SK-N-SH treated with all-trans-retinoic acid at 6 μM for 48 hours (cell line): ENCODE measurements around the gene PLEKHJ1.

ENCODE experiments used
- ATAC-seq: fragments of 200-7000 bp; cut with Tn5 transposase; 3 replicates; pipeline ENCODE4 v1.9.1; 2020; ENCODE audit warnings: mild to moderate bottlenecking, moderate library complexity
- ARNTL ChIP-seq: fragments of 450-650 bp; formaldehyde crosslinking; IDR thresholded peaks from 2 replicates; pipeline ENCODE4 v1.5.0; 2020; ENCODE audit warnings: low read depth, mild to moderate bottlenecking, moderate library complexity, borderline replicate concordance
- CREB5 ChIP-seq: fragments of 250-450 bp; sonication (Bioruptor Pico); IDR thresholded peaks from 2 replicates; pipeline ENCODE4 v1.5.1; 2020; ENCODE audit warnings: low read depth, mild to moderate bottlenecking, moderate library complexity
- CSDC2 ChIP-seq: fragments of 250-450 bp; sonication (Bioruptor Pico); IDR thresholded peaks from 2 replicates; pipeline ENCODE4 v1.5.0; 2020; ENCODE audit warnings: mild to moderate bottlenecking, moderate library complexity
- CSRNP3 ChIP-seq: fragments of 250-450 bp; sonication (Bioruptor Pico); IDR thresholded peaks from 2 replicates; pipeline ENCODE4 v1.5.1; 2021; ENCODE audit warnings: mild to moderate bottlenecking, moderate library complexity
- ESRRG ChIP-seq: fragments of 250-450 bp; sonication (Bioruptor Pico); IDR thresholded peaks from 2 replicates; pipeline ENCODE4 v1.6.1; 2021; ENCODE audit warnings: mild to moderate bottlenecking
- GLIS3 ChIP-seq: fragments of 250-450 bp; sonication (Bioruptor Pico); IDR thresholded peaks from 2 replicates; pipeline ENCODE4 v1.5.0; 2020; ENCODE audit warnings: mild to moderate bottlenecking, moderate library complexity
- ISL1 ChIP-seq: fragments of 250-450 bp; sonication (Bioruptor Pico); IDR thresholded peaks from 2 replicates; pipeline ENCODE4 v2.1.2; 2022; ENCODE audit warnings: mild to moderate bottlenecking, moderate library complexity
- OSR1 ChIP-seq: fragments of 250-450 bp; sonication (Bioruptor Pico); IDR thresholded peaks from 2 replicates; pipeline ENCODE4 v1.8.0; 2022; ENCODE audit warnings: moderate library complexity, mild to moderate bottlenecking, inconsistent platforms
- PATZ1 ChIP-seq: fragments of 250-450 bp; sonication (Bioruptor Pico); IDR thresholded peaks from 2 replicates; pipeline ENCODE4 v1.8.0; 2020; ENCODE audit warnings: mild to moderate bottlenecking, moderate library complexity, borderline replicate concordance
- POU6F1 ChIP-seq: fragments of 250-450 bp; sonication (Bioruptor Pico); IDR thresholded peaks from 2 replicates; pipeline ENCODE4 v1.8.0; 2021; ENCODE audit warnings: low read depth, mild to moderate bottlenecking, moderate library complexity, borderline replicate concordance
- RARB ChIP-seq: fragments of 250-450 bp; sonication (Bioruptor Pico); IDR thresholded peaks from 2 replicates; pipeline ENCODE4 v1.8.0; 2021; ENCODE audit warnings: mild to moderate bottlenecking, moderate library complexity
- SNAI2 ChIP-seq: fragments of 250-450 bp; sonication (Bioruptor Pico); IDR thresholded peaks from 2 replicates; pipeline ENCODE4 v1.5.0; 2020; ENCODE audit warnings: mild to moderate bottlenecking, moderate library complexity
- TCF4 ChIP-seq: fragments of 250-450 bp; sonication (Bioruptor Pico); IDR thresholded peaks from 2 replicates; pipeline ENCODE4 v1.8.0; 2021; ENCODE audit warnings: mild to moderate bottlenecking, moderate library complexity, borderline replicate concordance
- TOX ChIP-seq: fragments of 250-450 bp; sonication (Bioruptor Pico); IDR thresholded peaks from 2 replicates; pipeline ENCODE4 v1.8.0; 2021; ENCODE audit warnings: mild to moderate bottlenecking, moderate library complexity, borderline replicate concordance
- ZC3H10 ChIP-seq: fragments of 250-450 bp; sonication (Bioruptor Pico); IDR thresholded peaks from 2 replicates; pipeline ENCODE4 v1.5.1; 2021; ENCODE audit warnings: mild to moderate bottlenecking, moderate library complexity
- ZFP3 ChIP-seq: fragments of 250-450 bp; sonication (Bioruptor Pico); IDR thresholded peaks from 2 replicates; pipeline ENCODE4 v1.5.0; 2020; ENCODE audit warnings: mild to moderate bottlenecking, moderate library complexity
- ZFP30 ChIP-seq: fragments of 450-650 bp; formaldehyde crosslinking; IDR thresholded peaks from 2 replicates; pipeline ENCODE4 v1.5.0; 2022; ENCODE audit warnings: mild to moderate bottlenecking, moderate library complexity
- ZNF565 ChIP-seq: fragments of 450-650 bp; formaldehyde crosslinking; conservative IDR thresholded peaks from 2 replicates; pipeline ENCODE4 v1.5.0; 2020; ENCODE audit warnings: low read depth, mild to moderate bottlenecking, moderate library complexity
- ZNF70 ChIP-seq: fragments of 450-650 bp; formaldehyde crosslinking; IDR thresholded peaks from 2 replicates; pipeline ENCODE4 v1.5.0; 2020; ENCODE audit warnings: mild to moderate bottlenecking, moderate library complexity
- ZNF8 ChIP-seq: fragments of 450-650 bp; formaldehyde crosslinking; IDR thresholded peaks from 2 replicates; pipeline ENCODE4 v1.5.0; 2020; ENCODE audit warnings: mild to moderate bottlenecking, moderate library complexity

Gene PLEKHJ1

GRCh38 chr19:2280633-2281264 lies 44.6 kb upstream of the PLEKHJ1 start:
- TF ChIP-seq TCF4 (CRISPR knock-in tag), result no peak
- no peak for TF ChIP-seq POU6F1 (CRISPR knock-in tag)
- TF ChIP-seq OSR1, result no peak
- no peak for TF ChIP-seq ZFP3
- TF ChIP-seq GLIS3, result no peak
- TF ChIP-seq CREB5, result no peak
- TF ChIP-seq CSRNP3, result no peak
- TF ChIP-seq CSDC2 (CRISPR knock-in tag), result no peak
- TF ChIP-seq ZNF8 (CRISPR knock-in tag), result no peak
- ATAC-seq, result no peak

GRCh38 chr19:2278459-2279158 lies 42.5 kb upstream of the PLEKHJ1 start:
- TF ChIP-seq SNAI2 (CRISPR knock-in tag) (no peak), POU6F1 (CRISPR knock-in tag) (no peak), CSRNP3 (no peak), ZC3H10 (CRISPR knock-in tag) (no peak), ESRRG (no peak), GLIS3 (no peak), TOX (CRISPR knock-in tag) (no peak), ARNTL (CRISPR knock-in tag) (no peak), ZNF70 (CRISPR knock-in tag) (no peak), ZFP30 (CRISPR knock-in tag) (no peak)
- ATAC-seq, result no peak

GRCh38 chr19:2277138-2277537 lies 41.0 kb upstream of the PLEKHJ1 start:
- no peak for ATAC-seq

More at GRCh38 chr19:2277138-2277537, 41.0 kb upstream of the PLEKHJ1 start:
- TF ChIP-seq RARB (CRISPR knock-in tag) (no peak), TCF4 (CRISPR knock-in tag) (no peak), CSRNP3 (no peak), TOX (CRISPR knock-in tag) (no peak), PATZ1 (no peak), ZFP3 (no peak), ISL1 (CRISPR knock-in tag) (no peak), ZNF70 (CRISPR knock-in tag) (no peak), ZNF565 (CRISPR knock-in tag) (no peak), ZFP30 (CRISPR knock-in tag) (no peak)
